ENCODE measurements around the gene RIN2.
"Not testable (repeated sequence)": the region's sequence is repeated elsewhere in the genome, so short reads cannot be mapped to it uniquely, and the experiment has no call there.

Gene RIN2

GRCh38 chr20:19799325-19799724, 41.3 kb downstream of the RIN2 start:
- Histone ChIP-seq H3K36me3 (no peaks in the 10 kb centered on the region), H3K27me3 (no peaks in the 10 kb centered on the region), H3K4me3 (ENCODE audit: low read depth in 1 of 2, low read length in 1 of 2) (no peak overlapping the region), H3K9me3 (no peaks in the 10 kb centered on the region), H3K4me1 (ENCODE audit: control insufficient read depth in 1 of 2, insufficient read depth in 1 of 2, low read depth in 1 of 2, low read length in 1 of 2) (no peaks in the 10 kb centered on the region), H3K27ac (no peak overlapping the region)
- TF ChIP-seq CTCF (IDR thresholded peaks at IDR 0.05), result no peak

GRCh38 chr20:19802099-19802491, 44.0 kb downstream of the RIN2 start:
- TF ChIP-seq CTCF (IDR thresholded peaks at IDR 0.05), result no peak
- H3K4me1 ChIP-seq (ENCODE audit: control insufficient read depth in 1 of 2, insufficient read depth in 1 of 2, low read depth in 1 of 2, low read length in 1 of 2), result no peaks in the 10 kb centered on the region
- H3K27me3 ChIP-seq, result no peaks in the 10 kb centered on the region
- no peaks in the 10 kb centered on the region for H3K9me3 ChIP-seq
- no peak overlapping the region for H3K4me3 ChIP-seq (ENCODE audit: low read depth in 1 of 2, low read length in 1 of 2)
- no peak overlapping the region for H3K27ac ChIP-seq
- no peaks in the 10 kb centered on the region for H3K36me3 ChIP-seq

- H3K4me3 ChIP-seq (ENCODE audit: low read depth in 1 of 2, low read length in 1 of 2), result no peak overlapping the region
- H3K27me3 ChIP-seq, result no peaks in the 10 kb centered on the region
- no peak overlapping the region for H3K27ac ChIP-seq
- H3K4me1 ChIP-seq (ENCODE audit: control insufficient read depth in 1 of 2, insufficient read depth in 1 of 2, low read depth in 1 of 2, low read length in 1 of 2), result no peaks in the 10 kb centered on the region
- no peak for TF ChIP-seq CTCF (IDR thresholded peaks at IDR 0.05)
- H3K36me3 ChIP-seq, result no peaks in the 10 kb centered on the region
- H3K9me3 ChIP-seq, result no peaks in the 10 kb centered on the region
Observed at GRCh38 chr20:19802492-19803158, 44.6 kb downstream of the RIN2 start.

GRCh38 chr20:19806276-19806675, 48.2 kb downstream of the RIN2 start:
- not testable (repeated sequence) for H3K4me3 ChIP-seq (ENCODE audit: low read depth in 1 of 2, low read length in 1 of 2); H3K9me3 ChIP-seq; H3K27me3 ChIP-seq; H3K36me3 ChIP-seq; H3K27ac ChIP-seq; H3K4me1 ChIP-seq (ENCODE audit: control insufficient read depth in 1 of 2, insufficient read depth in 1 of 2, low read depth in 1 of 2, low read length in 1 of 2)

GRCh38 chr20:19806806-19807190, 48.7 kb downstream of the RIN2 start:
- Histone ChIP-seq H3K27ac (no peak overlapping the region), H3K4me3 (ENCODE audit: low read depth in 1 of 2, low read length in 1 of 2) (no peak overlapping the region), H3K9me3 (no peaks in the 10 kb centered on the region), H3K27me3 (no peaks in the 10 kb centered on the region), H3K4me1 (ENCODE audit: control insufficient read depth in 1 of 2, insufficient read depth in 1 of 2, low read depth in 1 of 2, low read length in 1 of 2) (no peaks in the 10 kb centered on the region), H3K36me3 (no peaks in the 10 kb centered on the region)
- no peak for TF ChIP-seq CTCF (IDR thresholded peaks at IDR 0.05)

GRCh38 chr20:19807191-19807945, 49.3 kb downstream of the RIN2 start:
- H3K4me3 ChIP-seq (ENCODE audit: low read depth in 1 of 2, low read length in 1 of 2), result no peak overlapping the region
- no peaks in the 10 kb centered on the region for H3K4me1 ChIP-seq (ENCODE audit: control insufficient read depth in 1 of 2, insufficient read depth in 1 of 2, low read depth in 1 of 2, low read length in 1 of 2)
- H3K27me3 ChIP-seq, result no peaks in the 10 kb centered on the region
- no peak for TF ChIP-seq CTCF (IDR thresholded peaks at IDR 0.05)
- no peaks in the 10 kb centered on the region for H3K36me3 ChIP-seq
- H3K27ac ChIP-seq, result no peak overlapping the region
- no peaks in the 10 kb centered on the region for H3K9me3 ChIP-seq
